ENCODE data around the gene RAP2B. TPM values are rescaled to one million over a fixed set of nuclear protein-coding genes. Genes with fewer than 3 reads are reported as not detected.
A peak's percentile ranks its signal among the peaks of the same experiment; 100 is the strongest.
"Not testable (repeated sequence)": the region's sequence is repeated elsewhere in the genome, so short reads cannot be mapped to it uniquely, and the experiment has no call there.

Gene RAP2B
- total RNA-seq (2013), result 40.2 TPM
- 10 to 100 TPM; 17.5 to 35.5 (median 24.7) TPM for polyA plus RNA-seq
- 33.4 and 52.7 TPM in 2 replicates for polyA minus RNA-seq
- total RNA-seq, result 38.9 to 330 (median 212) reads per million in 11 experiments

DNA sequence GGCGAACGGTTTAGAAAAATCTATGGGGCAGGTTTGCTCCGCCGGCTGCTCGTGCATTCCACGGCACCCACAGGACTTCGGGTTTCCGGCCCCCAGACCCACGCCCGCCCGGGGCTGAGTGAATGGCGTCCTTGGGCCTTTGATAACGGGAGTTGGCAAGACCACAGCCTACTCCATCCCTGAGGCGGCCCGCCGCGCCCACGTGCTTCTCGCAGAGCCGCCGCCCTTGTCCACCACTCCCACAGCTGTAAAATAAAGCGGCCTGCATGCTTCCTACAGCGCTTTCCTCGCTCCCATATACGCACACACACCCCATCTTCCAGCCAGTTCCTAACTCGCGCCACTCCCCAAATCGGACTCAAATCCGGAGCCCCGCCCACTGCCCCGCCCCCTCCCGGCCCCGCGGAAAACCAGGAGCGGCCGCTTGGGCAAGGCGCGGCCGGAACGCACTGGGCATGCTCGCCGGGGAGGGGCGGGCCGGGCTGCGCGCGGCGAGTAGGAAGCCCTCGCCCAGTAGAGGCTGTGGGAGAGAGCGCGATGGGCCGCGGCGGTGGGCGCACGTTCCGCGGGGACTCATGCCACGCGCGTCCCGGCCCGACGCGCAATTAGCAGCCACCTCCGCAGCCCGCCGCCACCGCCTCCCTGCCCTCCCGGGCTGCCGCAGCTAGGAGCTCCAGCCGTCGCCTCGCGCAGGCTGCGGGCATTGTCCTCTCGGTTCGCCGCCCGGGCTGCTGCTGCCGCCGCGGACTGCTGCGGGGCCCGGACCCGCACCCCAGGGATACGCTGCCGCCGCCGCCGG lies at the start of gene RAP2B:
RAP2B (plus strand) TSS at position 513 of the 799 bp plus-strand sequence. CDS start 468 bp downstream, outside the sequence.
- Histone ChIP-seq H3K36me3 (replicated peaks in 1 of 2; ENCODE audit: control insufficient read depth in 1 of 2, insufficient read depth in 2 of 2, low read length in 2 of 2) (no peaks in the 10 kb centered on the region), H3K4me2 (replicated peaks; ENCODE audit: extremely low read depth, low read length, poor library complexity, severe bottlenecking) (peak within 1 kb of the TSS; percentile 87), H2AFZ (ENCODE audit: insufficient read depth, low read depth, low read length, poor library complexity, severe bottlenecking) (peak within 1 kb of the TSS; percentile 82), H3K4me1 (ENCODE audit: control insufficient read depth in 1 of 2, insufficient read depth in 2 of 2, low read length in 2 of 2) (peaks cover 36 to 51% of the 10 kb centered on the region in 2 donors), H3K27me3 (ENCODE audit: control insufficient read depth in 2 of 2, insufficient read depth in 2 of 2, low read length in 2 of 2) (no peaks in the 10 kb centered on the region), H4K20me1 (ENCODE audit: insufficient read depth, low read length) (peaks cover 43% of the 10 kb centered on the region), H3K4me3 (replicated peaks in 1 of 3; ENCODE audit: low read depth in 2 of 3, low read length in 3 of 3) (peak within 1 kb of the TSS; percentile 73 to 87 (median 86)), H3K79me2 (ENCODE audit: insufficient read depth, low read length) (peaks cover 49% of the 10 kb centered on the region), H3K9me3 (replicated peaks in 1 of 2; ENCODE audit: control insufficient read depth in 1 of 2, insufficient read depth in 1 of 2, low read length in 2 of 2) (no peaks in the 10 kb centered on the region), H3K9ac (ENCODE audit: insufficient read depth, low read length, poor library complexity, severe bottlenecking) (peak within 1 kb of the TSS; percentile 93), H3K27ac (ENCODE audit: low read depth in 1 of 2, low read length in 2 of 2) (peak within 1 kb of the TSS; percentile 99 to 100)
- H3K4me3 Mint-ChIP-seq, result peak within 1 kb of the TSS; percentile 98 to 99
- TF ChIP-seq, protein P1, sequence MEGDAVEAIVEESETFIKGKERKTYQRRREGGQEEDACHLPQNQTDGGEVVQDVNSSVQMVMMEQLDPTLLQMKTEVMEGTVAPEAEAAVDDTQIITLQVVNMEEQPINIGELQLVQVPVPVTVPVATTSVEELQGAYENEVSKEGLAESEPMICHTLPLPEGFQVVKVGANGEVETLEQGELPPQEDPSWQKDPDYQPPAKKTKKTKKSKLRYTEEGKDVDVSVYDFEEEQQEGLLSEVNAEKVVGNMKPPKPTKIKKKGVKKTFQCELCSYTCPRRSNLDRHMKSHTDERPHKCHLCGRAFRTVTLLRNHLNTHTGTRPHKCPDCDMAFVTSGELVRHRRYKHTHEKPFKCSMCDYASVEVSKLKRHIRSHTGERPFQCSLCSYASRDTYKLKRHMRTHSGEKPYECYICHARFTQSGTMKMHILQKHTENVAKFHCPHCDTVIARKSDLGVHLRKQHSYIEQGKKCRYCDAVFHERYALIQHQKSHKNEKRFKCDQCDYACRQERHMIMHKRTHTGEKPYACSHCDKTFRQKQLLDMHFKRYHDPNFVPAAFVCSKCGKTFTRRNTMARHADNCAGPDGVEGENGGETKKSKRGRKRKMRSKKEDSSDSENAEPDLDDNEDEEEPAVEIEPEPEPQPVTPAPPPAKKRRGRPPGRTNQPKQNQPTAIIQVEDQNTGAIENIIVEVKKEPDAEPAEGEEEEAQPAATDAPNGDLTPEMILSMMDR (IDR thresholded peaks at IDR 0.05), result no peak
- no peaks in the 10 kb centered on the region for H3K9me3 Mint-ChIP-seq
- H3K27ac Mint-ChIP-seq, result peak within 1 kb of the TSS; percentile 99 to 100 (median 100)
- H3K4me1 Mint-ChIP-seq, result peaks cover 38% of the 10 kb centered on the region
- under 1% methylated on average over 84 of the region's 91 CpGs for WGBS (ENCODE audit: insufficient coverage)
- no peaks in the 10 kb centered on the region for H3K27me3 Mint-ChIP-seq (ENCODE audit: low read depth in 3 of 3)
- intact Hi-C loops (cut with micrococcal nuclease), result loop anchor here (2.0 to 10.0 kb wide), 6 partner anchors 45 to 603 kb away; no protein-coding TSS in a partner anchor
- peaks cover 21 to 27% of the 10 kb centered on the region in 2 donors for H3K36me3 Mint-ChIP-seq
- peak; percentile 86 to 94 (median 92) for DNase-seq

DNA sequence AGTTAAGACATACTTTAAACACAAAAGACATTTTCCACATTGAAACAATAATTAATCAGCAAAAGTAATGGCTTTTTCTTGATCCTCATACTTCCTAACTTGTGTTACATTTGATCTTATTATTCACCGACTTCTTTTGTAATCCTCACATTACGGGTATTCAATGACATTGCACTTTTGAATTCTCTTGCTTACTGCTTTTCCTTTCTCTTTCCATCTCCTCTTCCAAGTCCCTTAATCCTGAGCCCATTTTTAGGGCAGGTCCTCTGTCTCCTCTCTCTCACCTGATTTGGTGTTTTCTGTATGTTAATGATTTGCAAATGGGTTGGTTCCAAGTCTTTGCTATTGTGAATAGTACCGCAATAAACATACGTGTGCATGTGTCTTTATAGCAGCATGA lies 48.5 kb upstream of the RAP2B start:
- Mint-ChIP-seq H3K27ac (peak overlapping the region in 2 of 7 donors; percentile 1 to 12), H3K9me3 (peaks cover 0 to 2% (median 0%) of the 10 kb centered on the region in 7 donors), H3K27me3 (ENCODE audit: low read depth in 3 of 3) (no peaks in the 10 kb centered on the region), H3K36me3 (no peaks in the 10 kb centered on the region), H3K4me3 (peak overlapping the region in 1 of 2 donors; percentile 51), H3K4me1 (peaks cover 7% of the 10 kb centered on the region)
- peak overlapping the region; percentile 16 for H3K4me2 ChIP-seq (replicated peaks; ENCODE audit: extremely low read depth, low read length, poor library complexity, severe bottlenecking)
- TF ChIP-seq, protein P1 (IDR thresholded peaks at IDR 0.05), result no peak
- no peaks in the 10 kb centered on the region for H3K79me2 ChIP-seq (ENCODE audit: insufficient read depth, low read length)
- peaks cover 5% of the 10 kb centered on the region in 2 donors for H3K4me1 ChIP-seq (ENCODE audit: control insufficient read depth in 1 of 2, insufficient read depth in 2 of 2, low read length in 2 of 2)
- no peak overlapping the region for H3K27ac ChIP-seq (ENCODE audit: low read depth in 1 of 2, low read length in 2 of 2)
- H3K36me3 ChIP-seq (replicated peaks in 1 of 2; ENCODE audit: control insufficient read depth in 1 of 2, insufficient read depth in 2 of 2, low read length in 2 of 2), result no peaks in the 10 kb centered on the region
- no peaks in the 10 kb centered on the region for H4K20me1 ChIP-seq (ENCODE audit: insufficient read depth, low read length)
- H3K9me3 ChIP-seq (replicated peaks in 1 of 2; ENCODE audit: control insufficient read depth in 1 of 2, insufficient read depth in 1 of 2, low read length in 2 of 2), result no peaks in the 10 kb centered on the region
- peak; percentile 15 to 54 (median 32) for DNase-seq
- 15% methylated on average over 2 of the region's 4 CpGs for WGBS (ENCODE audit: insufficient coverage)
- H3K27me3 ChIP-seq (ENCODE audit: control insufficient read depth in 2 of 2, insufficient read depth in 2 of 2, low read length in 2 of 2), result no peaks in the 10 kb centered on the region
- intact Hi-C loops (cut with micrococcal nuclease), result no loop called here
- no peak overlapping the region for H2AFZ ChIP-seq (ENCODE audit: insufficient read depth, low read depth, low read length, poor library complexity, severe bottlenecking)
- H3K4me3 ChIP-seq (replicated peaks in 1 of 3; ENCODE audit: low read depth in 2 of 3, low read length in 3 of 3), result no peak overlapping the region
- H3K9ac ChIP-seq (ENCODE audit: insufficient read depth, low read length, poor library complexity, severe bottlenecking), result no peak overlapping the region

DNA sequence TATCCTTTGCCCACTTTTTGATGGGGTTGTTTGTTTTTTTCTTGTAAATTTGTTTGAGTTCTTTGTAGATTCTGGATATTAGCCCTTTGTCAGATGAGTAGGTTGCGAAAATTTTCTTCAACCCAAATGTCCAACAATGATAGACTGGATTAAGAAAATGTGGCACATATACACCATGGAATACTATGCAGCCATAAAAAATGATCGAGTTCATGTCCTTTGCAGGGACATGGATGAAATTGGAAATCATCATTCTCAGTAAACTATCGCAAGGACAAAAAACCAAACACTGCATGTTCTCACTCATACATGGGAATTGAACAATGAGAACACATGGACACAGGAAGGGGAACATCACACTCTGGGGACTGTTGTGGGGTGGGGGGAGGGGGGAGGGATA lies 47.8 kb upstream of the RAP2B start:
- H3K9me3 Mint-ChIP-seq; H3K27me3 Mint-ChIP-seq (ENCODE audit: low read depth in 3 of 3); H3K4me3 Mint-ChIP-seq; H3K4me1 Mint-ChIP-seq; H2AFZ ChIP-seq (ENCODE audit: insufficient read depth, low read depth, low read length, poor library complexity, severe bottlenecking); DNase-seq; H3K4me1 ChIP-seq (ENCODE audit: control insufficient read depth in 1 of 2, insufficient read depth in 2 of 2, low read length in 2 of 2); H3K79me2 ChIP-seq (ENCODE audit: insufficient read depth, low read length); H3K4me3 ChIP-seq (replicated peaks in 1 of 3; ENCODE audit: low read depth in 2 of 3, low read length in 3 of 3); H3K4me2 ChIP-seq (replicated peaks; ENCODE audit: extremely low read depth, low read length, poor library complexity, severe bottlenecking); H4K20me1 ChIP-seq (ENCODE audit: insufficient read depth, low read length); H3K27ac ChIP-seq (ENCODE audit: low read depth in 1 of 2, low read length in 2 of 2); H3K9me3 ChIP-seq (replicated peaks in 1 of 2; ENCODE audit: control insufficient read depth in 1 of 2, insufficient read depth in 1 of 2, low read length in 2 of 2); H3K27me3 ChIP-seq (ENCODE audit: control insufficient read depth in 2 of 2, insufficient read depth in 2 of 2, low read length in 2 of 2); H3K27ac Mint-ChIP-seq; H3K36me3 ChIP-seq (replicated peaks in 1 of 2; ENCODE audit: control insufficient read depth in 1 of 2, insufficient read depth in 2 of 2, low read length in 2 of 2); H3K36me3 Mint-ChIP-seq; H3K9ac ChIP-seq (ENCODE audit: insufficient read depth, low read length, poor library complexity, severe bottlenecking); intact Hi-C loops (cut with micrococcal nuclease): not testable (repeated sequence)
- WGBS (ENCODE audit: insufficient coverage), result no CpG with 5 or more reads among the region's 3 CpGs
